Measurements from ENCODE around the gene RRP15.

DNA sequence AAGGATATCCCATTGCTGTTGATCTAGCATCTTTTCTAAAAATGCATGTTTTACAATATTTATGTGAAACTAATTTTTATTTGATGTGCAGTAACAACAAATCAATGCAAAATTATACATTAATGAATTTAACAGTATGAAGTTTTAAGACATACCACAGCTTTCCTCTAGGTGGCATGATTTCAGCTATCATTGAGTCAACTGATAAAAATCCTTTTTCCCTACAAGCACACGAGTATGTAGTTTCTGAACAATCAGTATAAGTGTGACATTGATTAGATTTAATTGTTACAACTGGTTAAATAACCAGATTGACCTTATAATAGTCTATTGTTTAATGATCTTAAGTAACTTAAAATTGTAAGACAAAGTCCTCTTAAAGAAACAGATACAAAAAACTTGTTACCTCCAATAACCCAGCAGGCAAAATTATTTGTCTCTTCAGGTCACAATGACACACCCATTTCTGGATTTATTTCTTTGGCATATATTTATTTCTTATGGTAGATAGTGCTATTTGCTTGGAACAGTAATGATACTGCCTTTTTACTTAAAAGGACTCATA is 54.3 kb downstream of the RRP15 start:
- peak; percentile 79 for TF ChIP-seq CTCF (conservative IDR thresholded peaks at IDR 0.05; ENCODE audit: low read depth, low read length)
- no peak for TF ChIP-seq EZH2 (IDR thresholded peaks at IDR 0.05; ENCODE audit: borderline replicate concordance, low read depth, low read length, poor library complexity, severe bottlenecking)

All from A673 (cell line).